HG03060 (cell line): ENCODE data around the gene CASK.
A peak's percentile ranks its signal among the peaks of the same experiment; 100 is the strongest.

Experiments
- ATAC-seq: cut with Tn5 transposase; IDR thresholded peaks from one replicate; pipeline ENCODE4 v1.9.1; 2021; ENCODE audit warnings: low read depth, moderate number of reproducible peaks; ENCODE audit not compliant: unreplicated experiment

Gene CASK

GRCh38 chrX:41591906-41592305, 331.4 kb downstream of the CASK start:
- no peak for ATAC-seq

- no peak for ATAC-seq
Measured at GRCh38 chrX:41590641-41591040, 332.7 kb downstream of the CASK start.

DNA sequence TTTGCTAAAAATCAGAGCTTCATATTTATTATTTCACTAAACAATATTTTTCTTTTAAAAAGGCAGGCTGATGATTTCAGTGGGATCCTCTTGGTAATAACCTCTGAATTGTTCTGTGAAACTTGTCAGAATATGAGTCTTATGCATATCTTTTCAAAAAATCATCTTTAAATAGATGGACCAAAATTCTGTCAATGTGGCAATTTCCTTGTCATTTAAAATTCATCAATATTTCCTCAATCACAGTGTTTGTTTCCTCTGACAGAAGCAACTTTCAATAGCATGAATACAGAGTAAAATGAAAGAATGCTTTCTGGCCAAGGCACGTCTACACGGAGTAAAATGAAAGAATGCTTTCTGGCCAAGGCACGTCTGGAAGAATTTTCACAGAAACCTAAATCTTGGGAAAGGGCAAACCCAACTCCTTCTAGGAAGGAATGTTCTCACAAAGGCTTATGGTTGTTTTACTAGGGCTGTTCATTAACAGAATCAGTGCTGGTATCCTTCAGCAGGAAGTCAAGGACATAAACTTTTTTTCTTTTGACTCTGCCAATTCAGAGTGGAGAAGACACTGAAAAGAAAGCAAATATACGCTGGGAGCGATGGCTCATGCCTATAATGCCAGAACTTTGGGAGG, 333.6 kb downstream of the CASK start:
- no peak for ATAC-seq

- ATAC-seq = no peak
Measured at GRCh38 chrX:41588271-41588670, 335.1 kb downstream of the CASK start.

DNA sequence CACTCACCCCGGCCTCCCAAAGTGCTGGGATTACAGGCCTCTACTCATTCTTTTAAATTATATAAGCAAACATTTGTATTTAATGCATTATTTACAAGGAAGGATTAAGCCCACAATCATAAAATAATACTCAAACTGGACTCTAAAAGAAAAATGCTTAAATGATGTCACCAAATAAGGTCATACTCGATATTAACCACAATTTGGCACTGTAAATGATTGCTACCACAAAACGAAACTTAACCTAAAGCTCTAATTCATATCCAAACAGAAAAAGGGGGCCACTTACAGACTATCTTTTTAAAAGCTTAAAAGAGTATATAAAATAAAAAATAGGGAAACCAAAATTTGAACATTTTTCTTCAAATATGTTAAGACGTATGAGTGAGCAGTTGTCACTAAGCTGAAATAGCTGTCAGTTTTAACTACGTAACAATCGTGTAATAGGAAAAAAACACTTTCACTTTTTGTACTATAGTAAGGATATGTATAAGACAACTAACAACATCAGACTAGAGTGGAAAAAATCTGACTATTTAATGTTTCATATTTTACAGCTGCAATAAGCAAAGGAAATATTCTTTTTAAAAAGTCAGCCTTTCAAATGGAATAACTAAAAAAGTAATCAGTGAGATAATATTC, 342.8 kb downstream of the CASK start:
- ATAC-seq = no peak

DNA sequence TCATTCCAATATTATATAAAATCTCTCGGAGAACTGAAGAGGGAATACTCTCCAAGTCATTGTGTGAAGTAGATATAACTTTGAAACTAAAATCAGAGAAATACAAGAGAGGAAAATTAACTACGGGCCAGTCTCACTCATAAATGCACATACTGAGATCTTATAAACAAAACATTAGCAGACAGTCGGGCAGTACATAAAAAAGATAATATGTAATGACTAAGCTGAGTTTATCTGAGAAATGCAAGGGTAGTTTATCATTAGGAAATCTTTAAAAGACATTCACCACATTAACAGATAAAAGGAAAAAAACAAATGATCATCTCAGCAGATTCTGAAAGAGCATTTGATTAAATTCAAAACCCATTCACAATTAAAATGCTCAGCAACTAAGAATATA, 359.5 kb downstream of the CASK start:
- ATAC-seq = no peak

GRCh38 chrX:41561045-41561444, 362.3 kb downstream of the CASK start:
- ATAC-seq = peak; percentile 62

- no peak for ATAC-seq
Measured at GRCh38 chrX:41559235-41560052, 363.9 kb downstream of the CASK start.

DNA sequence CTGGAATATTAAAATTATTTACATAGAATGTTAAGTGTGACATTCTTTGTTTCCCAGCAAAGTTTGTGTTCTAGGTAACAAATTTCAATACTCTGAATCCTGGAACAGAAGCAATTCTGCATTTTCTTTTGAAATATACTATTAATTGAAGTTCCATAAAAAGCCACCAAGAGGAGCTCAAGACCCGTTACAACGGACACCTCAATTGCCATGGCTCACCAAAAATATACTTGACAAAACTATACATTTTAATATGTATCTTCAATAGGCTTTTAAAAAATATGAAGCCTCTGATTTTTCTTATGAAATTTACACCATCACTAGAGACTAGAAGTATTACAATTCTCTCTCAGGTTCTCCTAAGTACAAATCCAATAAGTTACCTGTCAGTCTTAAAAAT, 364.8 kb downstream of the CASK start:
- no peak for ATAC-seq

DNA sequence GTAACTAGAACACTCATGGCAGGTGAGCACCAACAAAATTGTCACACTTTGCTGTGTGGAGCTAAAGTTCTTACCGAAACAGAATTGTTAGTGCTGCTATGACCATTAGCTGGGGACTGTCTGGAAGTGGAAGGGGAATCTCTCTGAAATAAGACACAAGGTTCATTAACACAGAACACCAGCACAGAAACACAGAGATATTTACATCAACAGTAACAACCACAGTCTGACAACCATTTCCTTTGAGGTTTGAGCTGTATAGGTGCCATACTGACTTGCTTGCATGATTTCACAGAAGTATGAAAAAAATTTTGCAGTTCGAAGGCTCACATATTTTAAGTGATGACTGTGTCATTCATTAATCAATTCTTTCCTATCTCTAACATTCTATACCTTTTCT, 366.4 kb downstream of the CASK start:
- no peak for ATAC-seq

GRCh38 chrX:41553688-41554087, 369.7 kb downstream of the CASK start:
- no peak for ATAC-seq

GRCh38 chrX:41548411-41548810, 374.9 kb downstream of the CASK start:
- ATAC-seq = no peak

GRCh38 chrX:41543668-41544067, 379.7 kb downstream of the CASK start:
- ATAC-seq = no peak

- ATAC-seq = no peak
Measured at GRCh38 chrX:41543025-41543424, 380.3 kb downstream of the CASK start.

DNA sequence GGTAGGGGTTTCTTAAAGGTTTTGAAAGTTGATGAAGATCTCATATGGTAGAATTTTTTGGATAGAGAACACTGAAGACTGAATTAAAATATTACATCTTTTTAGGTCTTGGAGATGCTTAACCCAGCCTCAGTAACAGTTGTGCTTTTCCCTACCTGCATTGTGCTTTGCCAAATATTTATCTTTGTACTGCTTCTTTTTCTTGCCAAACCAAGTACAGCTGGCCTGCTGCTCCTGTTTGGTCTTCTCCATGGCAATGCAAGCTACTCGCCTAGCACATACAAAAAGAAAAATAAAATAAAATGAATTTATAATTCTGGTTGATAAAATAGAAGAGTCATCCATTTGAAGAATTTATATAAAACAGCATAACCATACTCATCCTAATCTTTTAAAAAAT, 380.8 kb downstream of the CASK start:
- no peak for ATAC-seq

- no peak for ATAC-seq
Measured at GRCh38 chrX:41542135-41542534, 381.2 kb downstream of the CASK start.

DNA sequence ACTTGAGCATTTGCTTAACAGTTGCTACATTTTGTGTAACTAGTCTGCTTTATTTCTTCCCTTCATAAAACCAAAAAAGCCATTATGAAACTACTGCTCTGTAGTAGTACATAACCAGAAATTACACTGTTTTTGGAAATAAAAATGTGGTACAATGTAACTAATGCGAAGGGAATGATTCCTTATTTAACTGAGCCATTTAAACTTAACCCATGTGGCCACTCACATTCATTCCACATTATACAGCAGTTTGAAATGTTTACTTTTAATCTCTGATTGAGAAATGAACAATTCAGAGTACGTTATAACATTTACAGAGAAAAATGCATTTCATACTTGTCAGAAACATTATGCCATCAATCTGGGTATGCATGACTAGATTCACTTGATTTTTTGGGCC, 382.0 kb downstream of the CASK start:
- no peak for ATAC-seq

- no peak for ATAC-seq
Measured at GRCh38 chrX:41538707-41539106, 384.6 kb downstream of the CASK start.

GRCh38 chrX:41530085-41530484, 393.3 kb downstream of the CASK start:
- ATAC-seq = no peak

GRCh38 chrX:41529221-41529620, 394.1 kb downstream of the CASK start:
- no peak for ATAC-seq

GRCh38 chrX:41528784-41529183, 394.6 kb downstream of the CASK start:
- no peak for ATAC-seq

- no peak for ATAC-seq
Measured at GRCh38 chrX:41526925-41527324, 396.4 kb downstream of the CASK start.
